Tibial nerve (tissue), 4 donors: ENCODE measurements around the gene UGT1A5. TPM values are rescaled to one million over a fixed set of nuclear protein-coding genes. Genes with fewer than 3 reads are reported as not detected.

Experiments used
- DNase-seq, 2 donors: peaks; one replicate each; pipeline ENCODE4 v3.0.0-alpha.2; 2019; ENCODE audit warnings: low spot score in 2 of 2
- H3K27ac ChIP-seq, 4 donors: fragments of 200-600 bp; sonication (generic) in 3 of 4; one replicate each; pipeline ENCODE4 v1.5.1; 2017 to 2019; ENCODE audit warnings: mild to moderate bottlenecking in 1 of 4
- H3K27me3 ChIP-seq, 2 donors: fragments of 200-600 bp; sonication (generic) in 1 of 2; one replicate each; pipeline versions ENCODE4 v1.5.1 to v1.6.0; 2017 to 2019
- H3K36me3 ChIP-seq, 3 donors: fragments of 200-600 bp; sonication (generic); one replicate each; pipeline ENCODE4 v1.5.1; 2018 to 2019
- H3K4me1 ChIP-seq, 4 donors: fragments of 200-600 bp; sonication (generic) in 3 of 4; one replicate each; pipeline ENCODE4 v1.5.1; 2017 to 2019
- H3K4me3 ChIP-seq, 4 donors: fragments of 200-600 bp; sonication (generic) in 3 of 4; one replicate each; pipeline ENCODE4 v1.5.1; 2017 to 2019; ENCODE audit warnings: mild to moderate bottlenecking in 1 of 4, moderate library complexity in 1 of 4
- H3K9me3 ChIP-seq, 4 donors: fragments of 200-600 bp; sonication (generic) in 3 of 4; one replicate each; pipeline ENCODE4 v1.5.1; 2017 to 2019
- EP300 ChIP-seq, 2 donors: sonication (generic); formaldehyde crosslinking; IDR thresholded peaks; one replicate each; pipeline ENCODE4 v1.6.1; 2017; ENCODE audit warnings: antibody characterized with exemption in 2 of 2, mild to moderate bottlenecking in 1 of 2
- POLR2A ChIP-seq, 2 donors: fragments of 450-650 bp; IDR thresholded peaks; one replicate each; pipeline ENCODE4 v1.6.1; 2017; ENCODE audit warnings: antibody characterized with exemption in 2 of 2, mild to moderate bottlenecking in 2 of 2, moderate library complexity in 2 of 2
- WGBS, 2 donors: methylation state at CpG; one replicate each; pipeline ENCODE4 v1.1.5; 2018; 5-methylcytosine and 5-hydroxymethylcytosine counted together
- total RNA-seq, 4 donors: library from RNA; depleted of rRNA; stranded (reverse); fragments of >200 nt; gene quantifications; one replicate each; pipeline ENCODE4 v1.1.0, GENCODE V29; 2016
- TF ChIP-seq, protein P1 (sequence below), 5 experiments: fragments of 200-600 bp in 3 of 5; fragments of 450-650 bp in 2 of 5; sonication (generic) in 3 of 5; IDR thresholded peaks; one replicate each; pipeline ENCODE4 v1.5.1; 2016 to 2019; ENCODE audit warnings: antibody characterized with exemption in 5 of 5, mild to moderate bottlenecking in 3 of 5, moderate library complexity in 2 of 5

UGT1A5 gene
- not detected for total RNA-seq

DNA sequence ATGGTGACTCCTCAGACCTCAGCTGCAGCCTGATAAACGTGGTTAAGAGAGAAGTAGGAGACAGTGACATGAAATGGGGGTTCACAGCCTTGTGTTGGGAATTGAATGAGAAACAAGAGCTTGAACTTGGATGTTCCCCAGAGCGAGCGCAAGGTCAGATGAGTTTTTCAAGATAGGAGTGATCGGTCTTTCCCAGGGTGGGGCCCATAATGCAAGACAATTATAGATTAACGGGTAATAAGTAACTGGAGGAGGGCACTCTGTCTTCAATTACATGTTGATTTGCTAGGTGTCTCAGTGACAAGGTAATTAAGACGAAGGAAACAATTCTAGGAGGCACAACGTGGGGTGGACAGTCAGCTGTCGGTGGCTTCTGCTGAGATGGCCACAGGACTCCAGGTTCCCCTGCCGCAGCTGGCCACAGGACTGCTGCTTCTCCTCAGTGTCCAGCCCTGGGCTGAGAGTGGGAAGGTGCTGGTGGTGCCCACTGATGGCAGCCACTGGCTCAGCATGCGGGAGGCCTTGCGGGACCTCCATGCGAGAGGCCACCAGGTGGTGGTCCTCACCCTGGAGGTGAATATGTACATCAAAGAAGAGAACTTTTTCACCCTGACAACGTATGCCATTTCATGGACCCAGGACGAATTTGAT is at the start of gene UGT1A5:
Gene UGT1A5, plus strand, starts transcription at position 297 of the 651 bp plus-strand sequence. Its CDS starts 85 bp downstream, at position 382.
- TF ChIP-seq EP300 (IDR thresholded peaks at IDR 0.05), result no peak
- no peak for TF ChIP-seq POLR2A (IDR thresholded peaks at IDR 0.05)
- TF ChIP-seq, protein P1, sequence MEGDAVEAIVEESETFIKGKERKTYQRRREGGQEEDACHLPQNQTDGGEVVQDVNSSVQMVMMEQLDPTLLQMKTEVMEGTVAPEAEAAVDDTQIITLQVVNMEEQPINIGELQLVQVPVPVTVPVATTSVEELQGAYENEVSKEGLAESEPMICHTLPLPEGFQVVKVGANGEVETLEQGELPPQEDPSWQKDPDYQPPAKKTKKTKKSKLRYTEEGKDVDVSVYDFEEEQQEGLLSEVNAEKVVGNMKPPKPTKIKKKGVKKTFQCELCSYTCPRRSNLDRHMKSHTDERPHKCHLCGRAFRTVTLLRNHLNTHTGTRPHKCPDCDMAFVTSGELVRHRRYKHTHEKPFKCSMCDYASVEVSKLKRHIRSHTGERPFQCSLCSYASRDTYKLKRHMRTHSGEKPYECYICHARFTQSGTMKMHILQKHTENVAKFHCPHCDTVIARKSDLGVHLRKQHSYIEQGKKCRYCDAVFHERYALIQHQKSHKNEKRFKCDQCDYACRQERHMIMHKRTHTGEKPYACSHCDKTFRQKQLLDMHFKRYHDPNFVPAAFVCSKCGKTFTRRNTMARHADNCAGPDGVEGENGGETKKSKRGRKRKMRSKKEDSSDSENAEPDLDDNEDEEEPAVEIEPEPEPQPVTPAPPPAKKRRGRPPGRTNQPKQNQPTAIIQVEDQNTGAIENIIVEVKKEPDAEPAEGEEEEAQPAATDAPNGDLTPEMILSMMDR (IDR thresholded peaks at IDR 0.05), result no peak
- Histone ChIP-seq H3K9me3 (no peaks in the 10 kb centered on the region), H3K4me1 (no peaks in the 10 kb centered on the region), H3K36me3 (no peaks in the 10 kb centered on the region), H3K27me3 (no peaks in the 10 kb centered on the region), H3K4me3 (no peak within 1 kb of the TSS), H3K27ac (no peak within 1 kb of the TSS)
- WGBS, 2 donors, result 73 to 86% methylated on average over 14 of the region's 14 CpGs
- no peak for DNase-seq

DNA sequence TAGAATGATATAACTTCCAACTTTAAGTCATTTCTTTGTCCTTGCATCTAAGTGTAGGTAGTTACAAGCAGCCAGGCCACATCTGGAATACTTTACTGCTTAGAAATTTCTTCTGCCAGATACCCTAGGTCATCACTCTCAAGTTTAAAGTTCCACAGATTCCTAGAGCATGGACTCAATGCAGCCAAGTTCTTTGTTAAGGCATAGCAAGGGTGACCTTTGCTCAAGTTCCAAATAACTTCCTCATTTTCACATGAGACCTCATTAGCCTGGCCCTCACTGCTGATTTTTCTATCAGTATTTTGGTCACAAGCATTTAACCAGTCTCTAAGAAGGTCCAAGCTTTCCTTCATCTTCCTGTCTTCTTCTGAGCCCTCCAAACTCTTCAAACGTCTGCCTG is 48.8 kb upstream of the UGT1A5 start:
- Histone ChIP-seq H3K27me3 (no peaks in the 10 kb centered on the region), H3K4me3 (no peak overlapping the region), H3K36me3 (no peaks in the 10 kb centered on the region), H3K4me1 (no peaks in the 10 kb centered on the region), H3K9me3 (peaks cover 0 to 15% (median 0%) of the 10 kb centered on the region in 4 donors), H3K27ac (no peak overlapping the region)
- TF ChIP-seq EP300 (IDR thresholded peaks at IDR 0.05), result no peak
- TF ChIP-seq, protein P1 (IDR thresholded peaks at IDR 0.05), result no peak
- no peak for TF ChIP-seq POLR2A (IDR thresholded peaks at IDR 0.05)
- DNase-seq, result no peak
- WGBS, 2 donors, result 43 to 48% methylated on average over 1 of the region's 1 CpG

DNA sequence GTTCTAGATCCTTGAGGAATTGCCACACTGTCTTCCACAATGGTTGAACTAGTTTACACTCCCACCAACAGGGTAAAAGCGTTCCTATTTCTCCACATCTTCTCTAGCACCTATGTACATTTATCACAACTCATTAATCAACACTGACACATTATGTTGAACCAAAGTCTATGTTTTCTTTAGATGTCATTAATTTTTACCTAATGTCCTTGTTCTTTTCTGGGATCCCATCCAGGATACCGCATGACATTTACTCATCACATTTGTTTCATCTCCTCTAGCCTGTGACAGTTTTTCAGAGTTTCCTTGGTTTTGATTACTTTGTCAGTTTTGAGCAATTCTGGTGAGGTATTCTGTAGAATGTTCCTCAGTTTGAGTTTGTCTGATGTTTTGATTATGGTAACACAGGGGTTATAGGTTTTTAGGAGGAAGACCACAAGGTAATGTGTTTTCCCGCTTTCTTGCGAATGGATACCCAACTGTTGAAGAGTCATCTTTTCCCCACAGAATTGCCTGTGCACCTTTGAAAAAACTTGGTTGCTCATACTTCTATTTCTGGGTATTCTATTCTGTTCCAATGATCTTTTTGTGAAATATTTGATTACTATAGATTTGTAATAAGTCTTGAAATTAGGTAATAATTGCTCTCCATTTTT is 44.0 kb upstream of the UGT1A5 start:
- H3K36me3 ChIP-seq, result no peaks in the 10 kb centered on the region
- DNase-seq, result no peak
- TF ChIP-seq, protein P1 (IDR thresholded peaks at IDR 0.05), result no peak
- TF ChIP-seq POLR2A (IDR thresholded peaks at IDR 0.05) (no peak), EP300 (IDR thresholded peaks at IDR 0.05) (no peak)
- 89 to 97% methylated on average over 4 of the region's 4 CpGs for WGBS, 2 donors
- H3K4me1 ChIP-seq, result no peaks in the 10 kb centered on the region
- no peak overlapping the region for H3K27ac ChIP-seq
- H3K4me3 ChIP-seq, result no peak overlapping the region
- no peaks in the 10 kb centered on the region for H3K27me3 ChIP-seq
- peaks cover 0 to 9% (median 0%) of the 10 kb centered on the region in 4 donors for H3K9me3 ChIP-seq

DNA sequence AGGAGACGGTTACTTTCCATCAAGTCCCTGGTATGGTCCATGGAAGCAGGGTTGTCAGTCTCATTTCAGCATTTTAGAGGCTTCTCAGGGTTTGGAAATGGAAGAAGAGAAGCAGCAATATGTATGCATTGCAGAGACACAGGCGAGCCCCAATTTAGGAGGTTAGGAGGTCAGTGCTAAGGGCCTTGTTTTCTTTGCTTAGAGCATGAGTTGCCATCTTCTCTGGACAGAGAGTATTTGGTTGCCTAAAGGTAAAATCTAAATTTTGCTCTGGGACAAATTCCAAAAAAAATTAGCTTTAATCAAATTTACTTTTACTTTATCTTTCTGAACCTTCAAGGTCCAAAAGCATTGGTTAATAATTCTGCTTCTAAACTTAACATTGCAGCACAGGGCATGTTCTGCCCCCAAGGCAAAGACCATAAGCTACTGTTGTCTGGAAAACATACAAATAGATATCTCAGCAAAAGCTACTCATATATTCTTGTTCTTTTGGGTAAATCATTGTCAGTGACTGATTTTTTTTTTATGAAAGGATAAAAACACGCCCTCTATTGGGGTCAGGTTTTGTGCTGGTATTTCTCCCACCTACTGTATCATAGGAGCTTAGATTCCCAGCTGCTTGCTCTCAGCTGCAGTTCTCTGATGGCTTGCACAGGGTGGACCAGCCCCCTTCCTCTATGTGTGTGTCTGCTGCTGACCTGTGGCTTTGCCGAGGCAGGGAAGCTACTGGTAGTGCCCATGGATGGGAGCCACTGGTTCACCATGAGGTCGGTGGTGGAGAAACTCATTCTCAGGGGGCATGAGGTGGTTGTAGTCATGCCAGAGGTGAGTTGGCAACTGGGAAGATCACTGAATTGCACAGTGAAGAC is 41.2 kb upstream of the UGT1A5 start, which contains the start of gene UGT1A9:
Gene UGT1A9, plus strand, starts transcription at position 609 of the 872 bp plus-strand sequence. Its CDS starts 37 bp downstream, at position 646.
- no peak within 1 kb of the TSS for H3K27ac ChIP-seq
- H3K4me1 ChIP-seq, result no peaks in the 10 kb centered on the region
- H3K9me3 ChIP-seq, result peaks cover 0 to 7% (median 0%) of the 10 kb centered on the region in 4 donors
- no peaks in the 10 kb centered on the region for H3K36me3 ChIP-seq
- WGBS, 2 donors, result 81 to 88% methylated on average over 5 of the region's 5 CpGs
- no peaks in the 10 kb centered on the region for H3K27me3 ChIP-seq
- H3K4me3 ChIP-seq, result no peak within 1 kb of the TSS
- no peak for DNase-seq
- TF ChIP-seq POLR2A (IDR thresholded peaks at IDR 0.05) (no peak), EP300 (IDR thresholded peaks at IDR 0.05) (no peak)
- TF ChIP-seq, protein P1 (IDR thresholded peaks at IDR 0.05), result no peak
